Mammary epithelial cell (primary cell): Measurements from ENCODE around the gene PLEKHA5.

Experiments used
- CTCF ChIP-seq, 2 donors: IDR thresholded peaks in 1 of 2; conservative IDR thresholded peaks in 1 of 2; 2 replicates each; pipeline ENCODE4 v1.5.1; 2011 to 2012; ENCODE audit warnings: inconsistent platforms in 2 of 2, low read length in 2 of 2, mild to moderate bottlenecking in 2 of 2, control low read depth in 1 of 2, low read depth in 1 of 2; ENCODE audit not compliant: insufficient read depth in 1 of 2; ENCODE audit errors: extremely low read depth in 1 of 2
- EZH2 ChIP-seq: IDR thresholded peaks from 2 replicates; pipeline ENCODE4 v1.6.1; 2012; ENCODE audit warnings: low read length, inconsistent platforms, borderline replicate concordance

- TF ChIP-seq CTCF (conservative IDR thresholded peaks at IDR 0.05 in 1 of 2, IDR thresholded peaks at IDR 0.05 in 1 of 2; ENCODE audit: extremely low read depth in 1 of 2, insufficient read depth in 1 of 2, low read depth in 1 of 2, low read length in 2 of 2) (no peak), EZH2 (no peak)
Measured at GRCh38 chr12:19410629-19411185, 281.2 kb downstream of the PLEKHA5 start.
